ENCODE results near the gene PARVG.

GRCh38 chr22:44168206-44168605 is 12.5 kb upstream of the PARVG start:
- TF ChIP-seq EZH2 (IDR thresholded peaks at IDR 0.05) (no peak), POLR2AphosphoS5 (IDR thresholded peaks at IDR 0.05; ENCODE audit: borderline replicate concordance, low read depth, low read length) (no peak), FOXP2 (optimal IDR thresholded peaks at IDR 0.05; ENCODE audit: control extremely low read depth, extremely low read length, insufficient read depth) (no peak)

Data from SK-N-MC (cell line).